Fibroblast of pulmonary artery (primary cell): ENCODE results near the gene DHX9.
A peak's percentile ranks its signal among the peaks of the same experiment; 100 is the strongest.

Experiments
- DNase-seq: peaks from one replicate; pipeline ENCODE4 v3.0.0-alpha.2; 2010; ENCODE audit warnings: low read depth
- H3K4me3 ChIP-seq: replicated peaks from 2 replicates; pipeline ENCODE4 v1.5.1; 2011; ENCODE audit warnings: low read depth, mild to moderate bottlenecking, control low read depth, low read length, moderate library complexity
- TF ChIP-seq, protein P1 (sequence below): IDR thresholded peaks from 2 replicates; pipeline ENCODE4 v1.5.1; 2011; ENCODE audit warnings: mild to moderate bottlenecking, control low read depth, low read length, inconsistent platforms; ENCODE audit errors: missing control alignments

DHX9 gene

GRCh38 chr1:182816863-182817262, 22.3 kb upstream of the DHX9 start:
- TF ChIP-seq, protein P1, sequence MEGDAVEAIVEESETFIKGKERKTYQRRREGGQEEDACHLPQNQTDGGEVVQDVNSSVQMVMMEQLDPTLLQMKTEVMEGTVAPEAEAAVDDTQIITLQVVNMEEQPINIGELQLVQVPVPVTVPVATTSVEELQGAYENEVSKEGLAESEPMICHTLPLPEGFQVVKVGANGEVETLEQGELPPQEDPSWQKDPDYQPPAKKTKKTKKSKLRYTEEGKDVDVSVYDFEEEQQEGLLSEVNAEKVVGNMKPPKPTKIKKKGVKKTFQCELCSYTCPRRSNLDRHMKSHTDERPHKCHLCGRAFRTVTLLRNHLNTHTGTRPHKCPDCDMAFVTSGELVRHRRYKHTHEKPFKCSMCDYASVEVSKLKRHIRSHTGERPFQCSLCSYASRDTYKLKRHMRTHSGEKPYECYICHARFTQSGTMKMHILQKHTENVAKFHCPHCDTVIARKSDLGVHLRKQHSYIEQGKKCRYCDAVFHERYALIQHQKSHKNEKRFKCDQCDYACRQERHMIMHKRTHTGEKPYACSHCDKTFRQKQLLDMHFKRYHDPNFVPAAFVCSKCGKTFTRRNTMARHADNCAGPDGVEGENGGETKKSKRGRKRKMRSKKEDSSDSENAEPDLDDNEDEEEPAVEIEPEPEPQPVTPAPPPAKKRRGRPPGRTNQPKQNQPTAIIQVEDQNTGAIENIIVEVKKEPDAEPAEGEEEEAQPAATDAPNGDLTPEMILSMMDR, result no peak
- no peak overlapping the region for H3K4me3 ChIP-seq
- no peak for DNase-seq

GRCh38 chr1:182817802-182818201, 21.3 kb upstream of the DHX9 start:
- TF ChIP-seq, protein P1, result no peak
- H3K4me3 ChIP-seq, result no peak overlapping the region

DNA sequence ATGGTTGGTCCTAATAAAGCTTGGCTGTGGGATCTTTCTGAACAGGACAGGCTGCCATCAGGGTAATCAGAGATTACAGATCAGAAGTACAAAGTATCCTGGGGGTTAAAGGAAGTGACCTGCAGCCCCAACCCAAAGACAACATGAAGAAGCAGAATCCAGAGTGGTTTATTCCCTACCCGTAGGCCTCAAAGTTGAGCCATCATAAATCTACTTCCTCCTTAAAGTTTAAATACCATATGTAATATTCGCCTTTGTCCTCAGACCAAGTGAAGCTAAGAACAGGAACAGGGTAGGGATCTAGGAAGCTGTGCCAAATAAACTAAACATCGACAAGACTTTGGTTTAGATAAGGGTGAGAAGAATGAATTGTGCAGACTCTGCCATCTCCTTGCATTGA, 15.9 kb upstream of the DHX9 start:
- no peak overlapping the region for H3K4me3 ChIP-seq
- no peak for DNase-seq
- TF ChIP-seq, protein P1, result no peak

More at GRCh38 chr1:182817802-182818201, 21.3 kb upstream of the DHX9 start:
- DNase-seq, result no peak

DNA sequence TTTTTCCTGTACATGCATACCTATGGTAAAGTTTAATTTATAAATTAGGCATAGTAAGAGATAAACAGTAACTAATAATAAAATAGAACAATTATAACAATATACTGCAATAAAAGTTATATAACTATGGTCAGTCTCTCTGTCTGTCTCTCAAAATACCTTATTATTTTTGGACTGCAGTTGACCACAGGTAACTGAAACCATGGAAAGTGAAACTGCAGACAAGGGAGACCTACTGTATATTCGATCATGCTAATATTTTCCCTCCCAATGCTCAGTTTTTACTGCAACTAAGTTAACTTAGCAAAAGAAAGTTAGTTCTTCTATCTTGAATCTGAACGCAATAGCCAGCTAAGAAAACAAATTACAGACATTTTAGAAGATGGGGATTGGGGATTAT, 12.3 kb upstream of the DHX9 start:
- TF ChIP-seq, protein P1, result no peak
- H3K4me3 ChIP-seq, result no peak overlapping the region

DNA sequence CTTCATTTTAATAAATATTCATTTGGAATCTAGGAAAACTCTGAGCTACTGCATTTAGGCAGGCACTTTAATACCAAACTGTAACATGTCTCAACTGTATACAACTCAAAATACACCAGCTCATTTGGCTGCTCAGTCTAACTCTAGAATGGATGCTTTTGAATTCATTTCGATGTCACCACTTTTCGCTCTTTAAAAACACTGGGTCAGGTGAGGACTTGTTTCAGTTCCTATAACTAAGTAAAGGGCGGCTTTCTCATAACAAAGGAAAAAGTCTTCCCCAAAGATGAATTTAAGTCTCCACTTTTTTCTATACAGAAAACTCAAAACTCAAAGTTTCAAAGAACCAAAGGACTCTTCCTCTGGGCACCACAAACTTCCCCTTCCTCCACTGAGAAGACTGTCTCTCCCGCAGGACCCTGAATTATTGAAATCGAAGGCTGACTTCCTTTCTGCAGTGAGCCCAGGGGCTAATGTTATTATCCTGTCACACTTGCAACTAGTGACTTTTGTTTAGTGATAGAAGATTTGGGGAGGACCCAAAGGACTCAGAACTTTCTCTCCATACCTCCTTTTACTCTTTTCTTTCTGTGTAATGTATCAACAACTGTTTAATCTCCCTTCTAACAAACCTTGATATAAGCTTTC, 9.7 kb upstream of the DHX9 start:
- no peak for DNase-seq
- TF ChIP-seq, protein P1, result no peak
- no peak overlapping the region for H3K4me3 ChIP-seq

More for the DNA sequence above, 12.3 kb upstream of the DHX9 start:
- DNase-seq, result no peak

DNA sequence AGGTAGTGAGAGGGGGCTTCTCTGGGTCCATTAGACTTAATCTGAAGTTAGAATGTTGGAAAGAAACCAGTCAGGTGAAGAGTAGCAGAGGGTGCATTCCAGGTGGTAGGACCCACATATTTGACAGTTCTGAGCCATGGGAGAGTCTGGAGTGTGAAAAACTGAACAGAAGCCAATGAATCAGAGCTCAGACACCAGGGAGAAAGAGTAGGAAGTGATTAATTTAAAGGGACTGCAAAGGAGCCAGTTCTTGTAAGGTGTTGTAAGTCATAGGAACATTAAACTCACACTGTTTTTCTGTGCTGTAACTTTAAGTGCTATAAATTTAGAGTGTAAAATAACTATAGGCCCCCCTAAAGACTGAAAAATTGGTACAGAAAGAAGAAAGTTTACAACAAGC, 5.9 kb upstream of the DHX9 start:
- TF ChIP-seq, protein P1, result no peak
- DNase-seq, result peak; percentile 38
- H3K4me3 ChIP-seq, result no peak overlapping the region

DNA sequence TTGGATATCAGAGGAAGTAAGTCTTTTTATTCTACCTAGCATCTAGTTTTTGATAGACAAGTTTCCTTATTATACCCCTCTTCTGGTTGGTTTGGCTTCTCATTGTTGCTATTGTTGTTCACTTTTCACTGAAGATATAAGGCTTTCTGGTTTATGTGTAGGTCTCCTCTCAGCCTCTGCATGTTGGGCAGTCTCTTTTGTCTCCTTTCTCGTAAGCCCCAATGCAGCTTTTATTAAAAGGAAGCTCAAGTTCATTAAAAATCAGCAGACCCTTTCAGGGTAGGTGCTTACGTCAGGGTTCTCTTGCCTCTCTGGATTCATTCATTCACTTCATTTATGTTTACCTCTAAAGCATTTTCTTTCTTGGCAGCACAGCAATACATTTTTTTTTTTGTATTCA, 4.8 kb upstream of the DHX9 start:
- DNase-seq, result no peak
- TF ChIP-seq, protein P1, result no peak
- H3K4me3 ChIP-seq, result no peak overlapping the region
